ES-I3 (cell line): ENCODE measurements around the gene ISL2.
"Not testable (repeated sequence)": the region's sequence is repeated elsewhere in the genome, so short reads cannot be mapped to it uniquely, and the experiment has no call there.

Experiments used
- H3K36me3 ChIP-seq: 2 replicates; pipeline ENCODE4 v1.6.1; 2013; ENCODE audit warnings: mild to moderate bottlenecking, low read length, control low read depth, moderate library complexity; ENCODE audit not compliant: insufficient read depth
- H3K4me1 ChIP-seq: 2 replicates; pipeline ENCODE4 v1.6.1; 2013; ENCODE audit warnings: mild to moderate bottlenecking, control low read depth, low read length; ENCODE audit not compliant: insufficient read depth
- H3K9ac ChIP-seq: 2 replicates; pipeline ENCODE4 v1.6.1; 2013; ENCODE audit warnings: low read depth, mild to moderate bottlenecking, low read length, moderate library complexity
- H3K9me3 ChIP-seq: 2 replicates; pipeline ENCODE4 v1.6.1; 2013; ENCODE audit warnings: mild to moderate bottlenecking, low read length, moderate library complexity; ENCODE audit not compliant: control insufficient read depth, insufficient read depth

Gene ISL2

GRCh38 chr15:76313175-76313567 is 23.4 kb upstream of the ISL2 start:
- H3K9me3 ChIP-seq, H3K36me3 ChIP-seq, H3K9ac ChIP-seq: not testable (repeated sequence)
- peaks cover 11% of the 10 kb centered on the region; the same call in 1 of the 2 replicates for H3K4me1 ChIP-seq

GRCh38 chr15:76313731-76314130 is 22.8 kb upstream of the ISL2 start:
- Histone ChIP-seq H3K9ac (no peak overlapping the region), H3K9me3 (no peaks in the 10 kb centered on the region), H3K36me3 (no peaks in the 10 kb centered on the region), H3K4me1 (peaks cover 11% of the 10 kb centered on the region; the same call in 1 of the 2 replicates)

GRCh38 chr15:76320012-76320411 is 16.6 kb upstream of the ISL2 start:
- Histone ChIP-seq H3K9me3 (no peaks in the 10 kb centered on the region), H3K9ac (no peak overlapping the region), H3K36me3 (no peaks in the 10 kb centered on the region), H3K4me1 (0 out of 2 replicates have a peak, but pooled peaks cover 3% of the 10 kb centered on the region)

DNA sequence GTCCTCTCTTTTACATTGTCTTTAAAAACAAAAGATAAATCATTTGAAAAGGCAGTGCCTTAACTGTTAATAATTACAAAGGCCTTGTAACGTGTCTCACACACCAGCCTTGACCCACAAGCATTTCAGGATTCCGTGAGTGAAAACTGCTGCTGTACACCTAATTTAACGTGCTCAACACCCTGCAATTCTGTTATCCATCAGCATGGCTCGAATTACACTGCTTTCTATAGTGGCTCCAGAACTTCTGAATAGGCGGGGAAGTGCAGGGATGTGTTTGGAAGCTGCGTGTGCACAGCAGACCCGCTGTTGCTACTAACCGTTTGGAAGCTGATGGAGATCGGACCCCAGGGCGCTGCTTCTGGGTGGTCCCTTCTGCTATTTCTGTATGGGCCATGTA is 15.4 kb upstream of the ISL2 start:
- no peaks in the 10 kb centered on the region for H3K36me3 ChIP-seq
- H3K9ac ChIP-seq = no peak overlapping the region
- 0 out of 2 replicates have a peak, but pooled peaks cover 3% of the 10 kb centered on the region for H3K4me1 ChIP-seq
- no peaks in the 10 kb centered on the region for H3K9me3 ChIP-seq

DNA sequence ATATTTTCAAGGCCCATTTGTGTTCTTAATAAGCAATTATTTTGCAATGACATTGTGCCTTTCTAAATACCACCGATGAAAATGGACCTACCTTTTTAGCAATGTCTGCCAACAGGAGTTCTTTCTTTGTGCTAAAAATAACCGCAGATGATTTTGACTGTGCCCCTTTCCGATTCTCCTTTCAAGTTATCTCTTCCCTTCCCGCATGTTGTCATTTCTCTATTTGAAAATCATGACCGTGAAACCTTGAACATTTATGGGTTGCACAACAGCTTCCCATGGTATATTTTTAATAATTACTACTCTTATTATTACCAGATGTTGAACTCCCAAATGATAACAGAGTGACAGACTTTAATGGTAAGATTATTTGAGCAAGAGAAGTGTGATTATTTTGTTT is 15.0 kb upstream of the ISL2 start:
- no peak overlapping the region for H3K9ac ChIP-seq
- 0 out of 2 replicates have a peak, but pooled peaks cover 3% of the 10 kb centered on the region for H3K4me1 ChIP-seq
- H3K36me3 ChIP-seq = no peaks in the 10 kb centered on the region
- H3K9me3 ChIP-seq = no peaks in the 10 kb centered on the region

DNA sequence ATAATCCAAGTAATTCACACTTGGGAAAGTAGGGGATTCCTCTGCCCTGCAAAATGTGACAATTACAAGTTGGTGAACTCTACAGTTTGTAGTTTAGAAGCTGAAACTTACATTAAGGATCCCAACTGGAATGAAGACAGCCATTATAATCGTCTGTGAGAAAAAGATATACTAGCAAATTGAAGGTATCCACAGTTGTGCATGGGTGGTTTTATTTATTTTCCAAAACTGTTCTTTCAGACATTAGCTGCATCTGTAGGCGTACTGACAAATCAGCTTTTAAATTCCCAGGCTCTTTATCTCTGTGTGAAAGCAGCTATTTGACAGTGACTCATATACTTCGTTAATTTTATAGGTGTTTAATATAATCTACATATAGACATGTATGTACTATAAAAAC is 12.5 kb upstream of the ISL2 start:
- H3K9me3 ChIP-seq = no peaks in the 10 kb centered on the region
- no peak overlapping the region for H3K9ac ChIP-seq
- 0 out of 2 replicates have a peak, but pooled peaks cover 3% of the 10 kb centered on the region for H3K4me1 ChIP-seq
- no peaks in the 10 kb centered on the region for H3K36me3 ChIP-seq

DNA sequence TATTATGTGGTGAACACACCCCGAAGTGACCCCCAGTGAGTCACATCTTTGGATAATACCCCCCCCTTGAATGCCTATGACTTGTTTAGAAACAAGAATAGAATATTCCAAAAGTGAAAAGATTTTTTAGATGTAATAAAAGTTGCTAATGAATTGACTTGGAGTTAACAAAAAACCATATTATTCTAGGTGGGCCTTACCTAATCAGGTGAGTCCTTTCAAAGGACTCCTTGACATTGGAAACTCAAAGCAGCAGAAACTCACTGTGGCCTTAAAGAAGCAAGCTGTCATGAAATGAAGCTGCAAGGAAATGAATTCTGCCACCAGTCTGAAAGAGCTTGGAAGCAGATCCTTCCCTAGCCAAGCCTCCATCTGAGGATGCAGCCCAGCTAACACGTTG is 10.9 kb upstream of the ISL2 start:
- no peak overlapping the region for H3K9ac ChIP-seq
- H3K9me3 ChIP-seq = no peaks in the 10 kb centered on the region
- no peaks in the 10 kb centered on the region for H3K36me3 ChIP-seq
- H3K4me1 ChIP-seq = peaks cover 3% of the 10 kb centered on the region; the same call in 1 of the 2 replicates

- no peaks in the 10 kb centered on the region for H3K9me3 ChIP-seq
- H3K9ac ChIP-seq = no peak overlapping the region
- no peaks in the 10 kb centered on the region; the same call in 1 of the 2 replicates for H3K4me1 ChIP-seq
- H3K36me3 ChIP-seq = no peaks in the 10 kb centered on the region
Observed at GRCh38 chr15:76327191-76328105, 9.1 kb upstream of the ISL2 start.

- Histone ChIP-seq H3K36me3 (no peaks in the 10 kb centered on the region), H3K9ac (no peak overlapping the region), H3K9me3 (no peaks in the 10 kb centered on the region), H3K4me1 (no peaks in the 10 kb centered on the region; the same call in 1 of the 2 replicates)
Observed at GRCh38 chr15:76328106-76328696, 8.4 kb upstream of the ISL2 start.

DNA sequence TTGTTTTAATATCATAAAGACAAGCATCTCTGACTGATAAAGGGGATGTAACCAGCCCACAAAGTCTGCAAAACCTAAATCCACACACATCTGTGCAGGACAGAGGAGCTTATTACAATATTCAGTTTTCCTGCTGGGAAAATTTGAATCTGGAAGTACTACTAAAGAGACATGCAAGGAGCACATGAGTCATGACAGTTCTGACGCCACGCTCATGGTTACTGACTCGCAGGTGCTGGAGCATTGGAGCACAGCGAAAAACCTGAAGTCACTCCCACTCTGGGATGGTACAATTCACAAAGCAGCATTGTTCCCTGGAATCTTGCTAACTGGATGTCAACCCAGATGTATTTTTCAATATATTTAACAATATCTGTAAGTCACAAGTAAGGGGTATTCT is 7.6 kb upstream of the ISL2 start:
- H3K9me3 ChIP-seq = no peaks in the 10 kb centered on the region
- no peaks in the 10 kb centered on the region for H3K36me3 ChIP-seq
- no peaks in the 10 kb centered on the region; the same call in 1 of the 2 replicates for H3K4me1 ChIP-seq
- H3K9ac ChIP-seq = no peak overlapping the region

GRCh38 chr15:76330080-76330680 is 6.4 kb upstream of the ISL2 start:
- Histone ChIP-seq H3K4me1 (no peaks in the 10 kb centered on the region; the same call in 1 of the 2 replicates), H3K9ac (no peak overlapping the region), H3K36me3 (no peaks in the 10 kb centered on the region), H3K9me3 (no peaks in the 10 kb centered on the region)

- Histone ChIP-seq H3K9ac (no peak overlapping the region), H3K9me3 (no peaks in the 10 kb centered on the region), H3K36me3 (no peaks in the 10 kb centered on the region), H3K4me1 (no peaks in the 10 kb centered on the region; the same call in 1 of the 2 replicates)
Observed at GRCh38 chr15:76332796-76333195, 3.8 kb upstream of the ISL2 start.

GRCh38 chr15:76333309-76333708 is 3.3 kb upstream of the ISL2 start:
- H3K4me1 ChIP-seq = no peaks in the 10 kb centered on the region; the same call in 1 of the 2 replicates
- no peak overlapping the region for H3K9ac ChIP-seq
- H3K36me3 ChIP-seq = no peaks in the 10 kb centered on the region
- H3K9me3 ChIP-seq = no peaks in the 10 kb centered on the region

- H3K36me3 ChIP-seq = no peaks in the 10 kb centered on the region
- H3K9ac ChIP-seq = no peak overlapping the region
Observed at GRCh38 chr15:76333720-76334437, 2.7 kb upstream of the ISL2 start.

More at GRCh38 chr15:76333720-76334437, 2.7 kb upstream of the ISL2 start:
- no peaks in the 10 kb centered on the region; the same call in 1 of the 2 replicates for H3K4me1 ChIP-seq
- no peaks in the 10 kb centered on the region for H3K9me3 ChIP-seq
